WTC11 (cell line): ENCODE data around the gene CFAP92. TPM values are rescaled to one million over a fixed set of nuclear protein-coding genes. Genes with fewer than 3 reads are reported as not detected.

Experiments
- ATAC-seq: fragments of 200-7000 bp; cut with Tn5 transposase; 2 replicates; pipeline ENCODE4 v1.10.0; 2021; ENCODE audit warnings: mild to moderate bottlenecking, moderate library complexity
- CTCF ChIA-PET: fragments of 300-600 bp; sonication (Branson Sonifier 250); formaldehyde crosslinking; loops from one replicate; lab custom pipeline; 2021; ENCODE audit warnings: antibody characterized with exemption; lab: Charles Lee
- POLR2A ChIA-PET: fragments of 350-600 bp; sonication (Branson Sonifier 250); formaldehyde crosslinking; loops from one replicate; lab custom pipeline; 2021; ENCODE audit warnings: antibody characterized with exemption; lab: Charles Lee
- DNase-seq: peaks from one replicate; pipeline ENCODE4 v3.0.0; 2021; ENCODE audit warnings: low spot score
- H3K27ac Mint-ChIP-seq: 2 replicates; pipeline ENCODE4 v1.8.0; 2021; ENCODE audit warnings: mixed read lengths
- H3K27me3 Mint-ChIP-seq: 2 replicates; pipeline ENCODE4 v1.8.0; 2021; ENCODE audit warnings: low read depth, mild to moderate bottlenecking, moderate library complexity, mixed read lengths
- H3K36me3 Mint-ChIP-seq: 2 replicates; pipeline ENCODE4 v1.8.0; 2021; ENCODE audit warnings: mixed read lengths
- H3K4me1 Mint-ChIP-seq: 2 replicates; pipeline ENCODE4 v1.8.0; 2022; ENCODE audit warnings: mixed read lengths
- H3K4me3 Mint-ChIP-seq: 2 replicates; pipeline ENCODE4 v1.8.0; 2021; ENCODE audit warnings: mild to moderate bottlenecking, moderate library complexity, mixed read lengths
- H3K9me3 Mint-ChIP-seq: 2 replicates; pipeline ENCODE4 v1.8.0; 2021; ENCODE audit warnings: mixed read lengths
- FOXP1 ChIP-seq: sonication (generic); formaldehyde crosslinking; IDR thresholded peaks from 2 replicates; pipeline ENCODE4 v1.8.0; 2022; ENCODE audit warnings: missing genetic modification reagents, mild to moderate bottlenecking, moderate library complexity, borderline replicate concordance
- IRF1 ChIP-seq: sonication (generic); formaldehyde crosslinking; IDR thresholded peaks from 2 replicates; pipeline ENCODE4 v1.8.0; 2023; ENCODE audit warnings: missing genetic modification reagents
- RELA ChIP-seq: sonication (generic); formaldehyde crosslinking; IDR thresholded peaks from 2 replicates; pipeline ENCODE4 v1.8.1; 2022; ENCODE audit warnings: missing genetic modification reagents, mild to moderate bottlenecking, borderline replicate concordance
- TEAD4 ChIP-seq: sonication (generic); formaldehyde crosslinking; IDR thresholded peaks from 2 replicates; pipeline ENCODE4 v1.8.0; 2022; ENCODE audit warnings: mild to moderate bottlenecking, missing genetic modification reagents
- ZNF396 ChIP-seq: fragments of 250-450 bp; sonication (Bioruptor Pico); IDR thresholded peaks from 2 replicates; pipeline ENCODE4 v1.8.0; 2021; ENCODE audit warnings: mild to moderate bottlenecking, moderate library complexity, borderline replicate concordance
- ZNF416 ChIP-seq: fragments of 250-450 bp; sonication (Bioruptor Pico); IDR thresholded peaks from 2 replicates; pipeline ENCODE4 v1.9.0; 2021; ENCODE audit warnings: mild to moderate bottlenecking, inconsistent platforms
- ZNF671 ChIP-seq: fragments of 250-450 bp; sonication (Bioruptor Pico); IDR thresholded peaks from 2 replicates; pipeline ENCODE4 v1.8.0; 2021; ENCODE audit warnings: mild to moderate bottlenecking
- total RNA-seq: library from RNA; stranded (reverse); gene quantifications from 3 replicates; pipeline ENCODE4 v1.2.3, GENCODE V29; 2021
- TF ChIP-seq, protein P1 (sequence below): fragments of 200-600 bp; IDR thresholded peaks from 2 replicates; pipeline ENCODE4 v1.8.0; 2022; ENCODE audit warnings: antibody characterized with exemption
- TF ChIP-seq, protein P2 (sequence below): sonication (generic); formaldehyde crosslinking; IDR thresholded peaks from 2 replicates; pipeline ENCODE4 v1.8.1; 2023; ENCODE audit warnings: mild to moderate bottlenecking, moderate library complexity, missing genetic modification reagents
- TF ChIP-seq, protein P3 (sequence below): sonication (generic); formaldehyde crosslinking; IDR thresholded peaks from 2 replicates; pipeline ENCODE4 v1.8.1; 2022; ENCODE audit warnings: mild to moderate bottlenecking, missing genetic modification reagents, moderate library complexity, borderline replicate concordance
- TF ChIP-seq, protein P4 (sequence below): fragments of 250-450 bp; sonication (Bioruptor Pico); IDR thresholded peaks from 2 replicates; pipeline ENCODE4 v1.8.0; 2021; ENCODE audit warnings: mild to moderate bottlenecking
- TF ChIP-seq, protein P5 (sequence below): fragments of 250-450 bp; sonication (Bioruptor Pico); IDR thresholded peaks from 2 replicates; pipeline ENCODE4 v1.9.0; 2021; ENCODE audit warnings: mild to moderate bottlenecking, borderline replicate concordance

CFAP92 gene
- total RNA-seq, 1 experiment from 2014 or later: 2.9 TPM

DNA sequence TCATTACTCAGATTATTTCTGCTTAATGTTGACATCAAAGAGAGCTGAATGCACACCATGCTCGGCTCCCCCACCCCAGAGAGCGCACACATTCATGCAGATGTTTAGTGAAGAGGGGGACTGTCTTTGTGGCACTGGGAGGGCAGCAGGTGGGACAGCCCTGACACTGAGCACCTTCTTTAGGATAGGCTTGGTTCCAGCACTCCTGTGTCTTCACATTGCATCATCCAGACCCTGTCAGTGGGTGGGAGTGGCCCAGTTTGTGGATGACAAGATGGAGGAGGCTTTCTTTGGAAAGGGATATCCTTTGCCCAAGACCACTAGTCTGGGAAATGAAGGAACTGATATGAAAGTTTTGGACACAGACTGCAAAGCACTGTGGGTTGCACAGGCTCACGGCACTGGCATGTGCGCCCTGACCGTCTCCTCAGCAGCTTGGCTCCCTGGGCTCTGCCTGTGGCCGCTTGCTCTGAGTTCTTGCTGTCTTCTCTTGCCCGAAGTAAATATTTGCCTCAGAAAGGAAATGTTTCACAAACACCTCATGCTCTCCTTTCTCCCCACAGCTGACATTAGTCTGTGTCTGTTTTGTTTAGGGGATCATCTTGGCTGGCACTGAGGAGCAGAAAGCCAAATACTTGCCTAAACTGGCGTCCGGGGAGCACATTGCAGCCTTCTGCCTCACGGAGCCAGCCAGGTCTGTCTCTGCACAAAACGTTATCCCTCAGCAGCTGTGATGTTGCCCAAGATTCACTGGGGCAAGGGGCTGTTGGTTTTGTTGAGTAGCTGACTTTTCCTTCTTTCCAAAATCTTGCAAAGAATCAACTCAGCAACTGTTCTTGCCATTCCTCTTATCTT, 97.8 kb downstream of the CFAP92 start (continued):
- TF ChIP-seq, protein P1, sequence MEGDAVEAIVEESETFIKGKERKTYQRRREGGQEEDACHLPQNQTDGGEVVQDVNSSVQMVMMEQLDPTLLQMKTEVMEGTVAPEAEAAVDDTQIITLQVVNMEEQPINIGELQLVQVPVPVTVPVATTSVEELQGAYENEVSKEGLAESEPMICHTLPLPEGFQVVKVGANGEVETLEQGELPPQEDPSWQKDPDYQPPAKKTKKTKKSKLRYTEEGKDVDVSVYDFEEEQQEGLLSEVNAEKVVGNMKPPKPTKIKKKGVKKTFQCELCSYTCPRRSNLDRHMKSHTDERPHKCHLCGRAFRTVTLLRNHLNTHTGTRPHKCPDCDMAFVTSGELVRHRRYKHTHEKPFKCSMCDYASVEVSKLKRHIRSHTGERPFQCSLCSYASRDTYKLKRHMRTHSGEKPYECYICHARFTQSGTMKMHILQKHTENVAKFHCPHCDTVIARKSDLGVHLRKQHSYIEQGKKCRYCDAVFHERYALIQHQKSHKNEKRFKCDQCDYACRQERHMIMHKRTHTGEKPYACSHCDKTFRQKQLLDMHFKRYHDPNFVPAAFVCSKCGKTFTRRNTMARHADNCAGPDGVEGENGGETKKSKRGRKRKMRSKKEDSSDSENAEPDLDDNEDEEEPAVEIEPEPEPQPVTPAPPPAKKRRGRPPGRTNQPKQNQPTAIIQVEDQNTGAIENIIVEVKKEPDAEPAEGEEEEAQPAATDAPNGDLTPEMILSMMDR: no peak
- TF ChIP-seq TEAD4 (CRISPR knock-in tag) (no peak), RELA (CRISPR knock-in tag) (no peak)
- TF ChIP-seq, protein P2, sequence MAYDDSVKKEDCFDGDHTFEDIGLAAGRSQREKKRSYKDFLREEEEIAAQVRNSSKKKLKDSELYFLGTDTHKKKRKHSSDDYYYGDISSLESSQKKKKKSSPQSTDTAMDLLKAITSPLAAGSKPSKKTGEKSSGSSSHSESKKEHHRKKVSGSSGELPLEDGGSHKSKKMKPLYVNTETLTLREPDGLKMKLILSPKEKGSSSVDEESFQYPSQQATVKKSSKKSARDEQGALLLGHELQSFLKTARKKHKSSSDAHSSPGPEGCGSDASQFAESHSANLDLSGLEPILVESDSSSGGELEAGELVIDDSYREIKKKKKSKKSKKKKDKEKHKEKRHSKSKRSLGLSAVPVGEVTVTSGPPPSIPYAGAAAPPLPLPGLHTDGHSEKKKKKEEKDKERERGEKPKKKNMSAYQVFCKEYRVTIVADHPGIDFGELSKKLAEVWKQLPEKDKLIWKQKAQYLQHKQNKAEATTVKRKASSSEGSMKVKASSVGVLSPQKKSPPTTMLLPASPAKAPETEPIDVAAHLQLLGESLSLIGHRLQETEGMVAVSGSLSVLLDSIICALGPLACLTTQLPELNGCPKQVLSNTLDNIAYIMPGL (CRISPR knock-in tag): no peak

GRCh38 chr3:128889139-128889894, 104.6 kb downstream of the CFAP92 start:
- H3K27me3 Mint-ChIP-seq: no peaks in the 10 kb centered on the region
- DNase-seq: no peak
- ATAC-seq: no peak
- H3K36me3 Mint-ChIP-seq: peaks cover 13% of the 10 kb centered on the region
- H3K9me3 Mint-ChIP-seq: no peaks in the 10 kb centered on the region
- no peak overlapping the region for H3K4me3 Mint-ChIP-seq
- H3K27ac Mint-ChIP-seq: no peak overlapping the region
- H3K4me1 Mint-ChIP-seq: no peaks in the 10 kb centered on the region
- POLR2A ChIA-PET: no interaction called here
- TF ChIP-seq, protein P3, sequence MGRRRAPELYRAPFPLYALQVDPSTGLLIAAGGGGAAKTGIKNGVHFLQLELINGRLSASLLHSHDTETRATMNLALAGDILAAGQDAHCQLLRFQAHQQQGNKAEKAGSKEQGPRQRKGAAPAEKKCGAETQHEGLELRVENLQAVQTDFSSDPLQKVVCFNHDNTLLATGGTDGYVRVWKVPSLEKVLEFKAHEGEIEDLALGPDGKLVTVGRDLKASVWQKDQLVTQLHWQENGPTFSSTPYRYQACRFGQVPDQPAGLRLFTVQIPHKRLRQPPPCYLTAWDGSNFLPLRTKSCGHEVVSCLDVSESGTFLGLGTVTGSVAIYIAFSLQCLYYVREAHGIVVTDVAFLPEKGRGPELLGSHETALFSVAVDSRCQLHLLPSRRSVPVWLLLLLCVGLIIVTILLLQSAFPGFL: no peak
- TF ChIP-seq ZNF671 (CRISPR knock-in tag): no peak
- TF ChIP-seq ZNF396 (CRISPR knock-in tag): no peak
- TF ChIP-seq, protein P4, sequence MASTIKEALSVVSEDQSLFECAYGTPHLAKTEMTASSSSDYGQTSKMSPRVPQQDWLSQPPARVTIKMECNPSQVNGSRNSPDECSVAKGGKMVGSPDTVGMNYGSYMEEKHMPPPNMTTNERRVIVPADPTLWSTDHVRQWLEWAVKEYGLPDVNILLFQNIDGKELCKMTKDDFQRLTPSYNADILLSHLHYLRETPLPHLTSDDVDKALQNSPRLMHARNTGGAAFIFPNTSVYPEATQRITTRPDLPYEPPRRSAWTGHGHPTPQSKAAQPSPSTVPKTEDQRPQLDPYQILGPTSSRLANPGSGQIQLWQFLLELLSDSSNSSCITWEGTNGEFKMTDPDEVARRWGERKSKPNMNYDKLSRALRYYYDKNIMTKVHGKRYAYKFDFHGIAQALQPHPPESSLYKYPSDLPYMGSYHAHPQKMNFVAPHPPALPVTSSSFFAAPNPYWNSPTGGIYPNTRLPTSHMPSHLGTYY (CRISPR knock-in tag): no peak
- no peak for TF ChIP-seq IRF1 (CRISPR knock-in tag)
- TF ChIP-seq, protein P5, sequence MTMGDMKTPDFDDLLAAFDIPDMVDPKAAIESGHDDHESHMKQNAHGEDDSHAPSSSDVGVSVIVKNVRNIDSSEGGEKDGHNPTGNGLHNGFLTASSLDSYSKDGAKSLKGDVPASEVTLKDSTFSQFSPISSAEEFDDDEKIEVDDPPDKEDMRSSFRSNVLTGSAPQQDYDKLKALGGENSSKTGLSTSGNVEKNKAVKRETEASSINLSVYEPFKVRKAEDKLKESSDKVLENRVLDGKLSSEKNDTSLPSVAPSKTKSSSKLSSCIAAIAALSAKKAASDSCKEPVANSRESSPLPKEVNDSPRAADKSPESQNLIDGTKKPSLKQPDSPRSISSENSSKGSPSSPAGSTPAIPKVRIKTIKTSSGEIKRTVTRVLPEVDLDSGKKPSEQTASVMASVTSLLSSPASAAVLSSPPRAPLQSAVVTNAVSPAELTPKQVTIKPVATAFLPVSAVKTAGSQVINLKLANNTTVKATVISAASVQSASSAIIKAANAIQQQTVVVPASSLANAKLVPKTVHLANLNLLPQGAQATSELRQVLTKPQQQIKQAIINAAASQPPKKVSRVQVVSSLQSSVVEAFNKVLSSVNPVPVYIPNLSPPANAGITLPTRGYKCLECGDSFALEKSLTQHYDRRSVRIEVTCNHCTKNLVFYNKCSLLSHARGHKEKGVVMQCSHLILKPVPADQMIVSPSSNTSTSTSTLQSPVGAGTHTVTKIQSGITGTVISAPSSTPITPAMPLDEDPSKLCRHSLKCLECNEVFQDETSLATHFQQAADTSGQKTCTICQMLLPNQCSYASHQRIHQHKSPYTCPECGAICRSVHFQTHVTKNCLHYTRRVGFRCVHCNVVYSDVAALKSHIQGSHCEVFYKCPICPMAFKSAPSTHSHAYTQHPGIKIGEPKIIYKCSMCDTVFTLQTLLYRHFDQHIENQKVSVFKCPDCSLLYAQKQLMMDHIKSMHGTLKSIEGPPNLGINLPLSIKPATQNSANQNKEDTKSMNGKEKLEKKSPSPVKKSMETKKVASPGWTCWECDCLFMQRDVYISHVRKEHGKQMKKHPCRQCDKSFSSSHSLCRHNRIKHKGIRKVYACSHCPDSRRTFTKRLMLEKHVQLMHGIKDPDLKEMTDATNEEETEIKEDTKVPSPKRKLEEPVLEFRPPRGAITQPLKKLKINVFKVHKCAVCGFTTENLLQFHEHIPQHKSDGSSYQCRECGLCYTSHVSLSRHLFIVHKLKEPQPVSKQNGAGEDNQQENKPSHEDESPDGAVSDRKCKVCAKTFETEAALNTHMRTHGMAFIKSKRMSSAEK (CRISPR knock-in tag): no peak
- no peak for TF ChIP-seq FOXP1 (CRISPR knock-in tag)
- no peak for TF ChIP-seq ZNF416
- TF ChIP-seq, all 79 proteins: peak for 0
- CTCF ChIA-PET: interaction anchor here (0.6 to 1.0 kb wide), 2 partner anchors 13 to 81 kb away, joined by 3 read pairs; no protein-coding TSS in a partner anchor
